GM19099 (cell line): ENCODE measurements around the gene NSFL1C.

ENCODE experiments used
- POLR2A ChIP-seq: IDR thresholded peaks from 3 replicates; pipeline ENCODE4 v1.6.1; 2011; ENCODE audit warnings: low read depth; ENCODE audit not compliant: insufficient read length; ENCODE audit errors: extremely low read depth

The NSFL1C gene

GRCh38 chr20:1491281-1491840 lies 24.7 kb upstream of the NSFL1C start, which contains the start of gene SIRPB2:
Gene SIRPB2 (minus strand): TSS chr20:1491420. CDS start chr20:1491359, 61 bp downstream.
- TF ChIP-seq POLR2A: no peak

DNA sequence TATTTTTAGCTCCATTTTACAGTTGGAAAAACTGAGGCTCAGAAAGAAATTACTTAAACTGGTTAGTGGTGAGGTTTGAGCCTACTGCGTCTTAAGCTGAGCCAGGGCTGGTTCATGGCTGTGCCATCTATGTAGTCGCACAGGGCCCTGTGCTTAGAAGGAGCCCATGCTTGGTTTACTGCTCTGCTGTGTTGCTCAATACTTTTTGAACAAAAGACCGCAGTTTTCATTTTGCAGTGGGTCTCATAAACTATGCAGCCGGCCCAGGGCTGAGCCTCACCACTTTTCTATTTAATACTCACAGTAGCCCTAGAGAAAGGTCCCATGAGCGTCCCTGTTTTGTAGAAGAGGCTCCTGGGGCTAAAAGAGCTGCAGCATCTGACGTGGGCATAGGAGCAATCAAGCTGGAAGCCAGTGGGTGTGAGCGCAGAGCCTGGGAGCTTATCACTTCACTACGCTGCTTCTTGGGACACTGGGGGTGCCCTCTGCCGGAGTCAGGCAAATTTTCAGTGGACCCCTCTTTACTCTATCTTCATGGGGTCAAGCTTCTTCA lies 24.1 kb upstream of the NSFL1C start:
- no peak for TF ChIP-seq POLR2A

DNA sequence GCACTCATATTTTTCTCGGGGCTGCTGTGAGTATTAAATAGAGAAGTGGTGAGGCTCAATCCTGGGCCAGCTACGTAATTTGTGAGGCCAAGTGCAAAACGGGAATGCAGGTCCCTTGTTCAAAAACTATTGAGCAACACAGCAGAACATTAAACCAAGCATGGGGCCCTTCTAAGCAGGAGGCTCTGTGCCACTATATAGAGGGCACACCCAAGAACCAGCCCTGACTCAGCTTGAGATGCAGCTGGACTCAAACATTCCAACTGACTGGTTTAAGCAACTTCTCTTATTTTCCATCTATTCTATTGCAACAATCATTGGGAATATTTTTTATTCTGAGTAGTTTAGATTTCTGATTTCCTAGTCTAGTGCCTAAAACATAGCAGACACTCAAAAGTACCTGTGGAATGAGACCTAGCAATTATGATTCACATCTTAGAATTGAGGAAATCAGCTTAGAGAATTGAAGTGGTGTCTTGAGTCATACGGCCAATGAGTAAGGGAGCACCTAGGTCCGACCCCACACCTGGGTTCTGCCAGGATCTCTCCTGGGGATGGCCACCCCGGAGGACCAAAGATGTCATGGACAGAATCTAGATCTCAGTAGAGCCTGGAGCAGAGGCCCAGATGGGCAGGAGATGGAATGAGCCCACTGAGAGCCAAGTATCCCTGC lies 23.3 kb upstream of the NSFL1C start:
- no peak for TF ChIP-seq POLR2A

GRCh38 chr20:1489325-1489724 lies 22.7 kb upstream of the NSFL1C start:
- no peak for TF ChIP-seq POLR2A

DNA sequence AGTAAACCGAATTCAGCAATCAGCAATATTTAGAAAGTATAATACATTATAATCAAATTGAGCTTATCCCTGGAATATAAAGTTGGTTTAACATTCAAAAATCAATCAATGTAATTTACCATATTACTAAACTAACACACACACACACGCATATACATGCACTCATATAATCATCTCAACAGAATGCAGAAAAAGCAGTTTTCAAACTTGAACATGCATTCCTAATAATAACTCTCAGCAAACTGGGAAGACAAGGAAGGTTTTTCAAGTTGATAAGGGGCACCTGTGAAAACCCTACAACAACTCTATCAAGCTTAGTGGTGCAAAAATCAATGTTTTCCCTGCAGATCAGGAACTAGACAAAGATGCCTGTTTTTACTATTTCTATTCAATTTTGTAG lies 19.9 kb upstream of the NSFL1C start:
- no peak for TF ChIP-seq POLR2A

DNA sequence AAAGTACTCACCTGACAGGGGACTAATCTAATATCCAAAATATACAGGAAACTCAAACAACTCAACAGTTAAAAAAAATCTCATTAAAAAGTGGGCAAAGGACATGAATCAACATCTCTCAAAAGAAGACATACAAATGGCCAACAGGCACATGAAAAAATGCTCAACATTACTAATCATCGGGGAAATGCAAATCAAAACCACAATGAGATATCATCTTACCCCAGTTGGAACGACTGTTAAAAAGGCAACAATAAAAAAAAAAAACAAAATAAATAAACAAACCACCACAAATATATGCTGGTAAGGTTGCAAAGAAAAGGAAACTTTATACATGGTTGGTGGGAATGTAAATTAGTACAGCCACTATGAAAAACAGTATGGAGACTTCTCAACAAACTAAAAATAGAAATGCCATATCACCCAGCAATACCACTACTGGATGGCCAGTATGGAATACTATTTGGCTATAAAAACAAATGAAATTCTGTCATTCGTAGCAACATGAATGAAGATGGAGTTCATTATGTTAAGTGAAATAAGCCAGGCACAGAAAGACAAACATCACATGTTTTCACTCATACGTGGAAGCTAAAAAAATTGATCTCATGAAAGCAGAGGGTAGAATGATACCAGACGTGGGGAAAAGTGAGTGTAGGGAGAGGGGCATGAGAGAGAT lies 17.9 kb upstream of the NSFL1C start:
- no peak for TF ChIP-seq POLR2A

GRCh38 chr20:1479831-1480595 lies 13.4 kb upstream of the NSFL1C start:
- no peak for TF ChIP-seq POLR2A

DNA sequence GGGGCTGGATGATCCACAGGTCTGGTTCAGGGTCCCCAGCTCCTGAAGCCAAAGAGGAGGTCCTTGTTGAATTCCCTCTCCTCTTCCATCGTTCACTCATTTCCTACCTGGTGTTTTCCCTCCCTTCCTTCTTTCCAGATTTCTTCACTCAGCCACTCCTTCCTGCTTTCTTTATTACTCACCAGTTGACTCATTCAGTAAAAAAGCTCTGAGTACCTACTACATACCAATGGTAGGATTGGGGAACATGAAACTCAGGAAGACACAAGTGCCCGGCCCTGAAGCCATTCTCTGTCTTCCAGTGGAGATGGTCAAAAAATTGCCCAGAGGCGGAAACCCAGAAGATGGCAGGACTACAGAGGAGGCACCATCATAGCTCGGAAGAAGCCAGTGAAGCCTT lies 11.9 kb upstream of the NSFL1C start:
- TF ChIP-seq POLR2A: no peak

DNA sequence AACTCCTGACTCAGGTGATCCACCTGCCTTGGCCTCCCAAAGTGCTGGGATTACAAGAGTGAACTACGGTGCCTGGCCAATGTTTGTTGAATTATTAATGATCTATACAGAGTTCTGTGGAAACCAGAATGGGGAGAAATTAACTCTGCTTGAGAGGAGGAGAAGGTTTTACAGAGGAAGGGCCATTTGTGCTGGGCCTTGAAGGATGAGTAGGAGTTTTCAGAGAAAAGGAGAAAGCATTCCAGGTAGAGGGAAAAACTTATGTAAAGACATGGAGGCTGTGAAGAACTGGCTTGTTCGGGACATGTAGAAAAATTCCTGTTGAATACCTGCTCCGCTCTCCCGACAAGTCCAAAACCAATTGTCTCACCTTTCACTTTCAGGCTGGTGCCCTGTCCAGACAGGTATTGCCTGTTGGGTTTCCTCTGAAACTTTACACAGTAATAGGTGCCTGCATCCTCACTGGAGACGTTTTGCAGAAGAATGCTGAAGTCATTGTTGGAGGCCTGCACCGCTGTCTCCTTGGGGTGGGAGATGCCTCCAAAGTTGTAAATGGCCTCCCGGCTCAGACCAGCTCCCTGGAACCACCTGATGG lies 11.3 kb upstream of the NSFL1C start:
- no peak for TF ChIP-seq POLR2A

GRCh38 chr20:1474817-1475603 lies 8.4 kb upstream of the NSFL1C start:
- TF ChIP-seq POLR2A: no peak

GRCh38 chr20:1474325-1474724 lies 7.7 kb upstream of the NSFL1C start:
- TF ChIP-seq POLR2A: no peak

- TF ChIP-seq POLR2A: no peak
Observed at GRCh38 chr20:1473246-1474220, 6.9 kb upstream of the NSFL1C start.
